WTC11 (cell line): ENCODE results near the gene TAF1D.

Source experiments
- CREB1 ChIP-seq: sonication (generic); formaldehyde crosslinking; IDR thresholded peaks from 2 replicates; pipeline ENCODE4 v1.8.0; 2023; ENCODE audit warnings: mild to moderate bottlenecking, missing genetic modification reagents
- ESRRA ChIP-seq: sonication (generic); formaldehyde crosslinking; IDR thresholded peaks from 2 replicates; pipeline ENCODE4 v1.8.1; 2022; ENCODE audit warnings: mild to moderate bottlenecking, missing genetic modification reagents, borderline replicate concordance
- NFYB ChIP-seq: sonication (generic); formaldehyde crosslinking; conservative IDR thresholded peaks from 2 replicates; pipeline ENCODE4 v1.8.0; 2022; ENCODE audit warnings: low read depth, missing genetic modification reagents
- TCF7 ChIP-seq: sonication (generic); formaldehyde crosslinking; IDR thresholded peaks from 2 replicates; pipeline ENCODE4 v1.8.0; 2022; ENCODE audit warnings: mild to moderate bottlenecking, low read depth, missing genetic modification reagents, moderate library complexity
- ZNF232 ChIP-seq: sonication (generic); formaldehyde crosslinking; IDR thresholded peaks from 2 replicates; pipeline ENCODE4 v1.8.0; 2022; ENCODE audit warnings: mild to moderate bottlenecking, missing genetic modification reagents
- ZNF263 ChIP-seq: sonication (generic); formaldehyde crosslinking; IDR thresholded peaks from 2 replicates; pipeline ENCODE4 v1.8.1; 2022; ENCODE audit warnings: low read depth, mild to moderate bottlenecking, moderate library complexity, missing genetic modification reagents
- TF ChIP-seq, protein P1 (sequence below): fragments of 200-600 bp; IDR thresholded peaks from 2 replicates; pipeline ENCODE4 v1.8.0; 2022; ENCODE audit warnings: antibody characterized with exemption
- TF ChIP-seq, protein P2 (sequence below): sonication (generic); formaldehyde crosslinking; IDR thresholded peaks from 2 replicates; pipeline ENCODE4 v1.8.0; 2023; ENCODE audit warnings: missing genetic modification reagents
- TF ChIP-seq, protein P3 (sequence below): sonication (generic); formaldehyde crosslinking; IDR thresholded peaks from 2 replicates; pipeline ENCODE4 v1.8.1; 2023; ENCODE audit warnings: mild to moderate bottlenecking, missing genetic modification reagents, moderate library complexity
- TF ChIP-seq, protein P4 (sequence below): sonication (generic); formaldehyde crosslinking; IDR thresholded peaks from 2 replicates; pipeline ENCODE4 v1.8.0; 2022; ENCODE audit warnings: mild to moderate bottlenecking, missing genetic modification reagents
- TF ChIP-seq, protein P5 (sequence below): sonication (generic); formaldehyde crosslinking; IDR thresholded peaks from 2 replicates; pipeline ENCODE4 v1.8.0; 2022; ENCODE audit warnings: mild to moderate bottlenecking, missing genetic modification reagents
- TF ChIP-seq, protein P6 (sequence below): fragments of 250-450 bp; sonication (Bioruptor Pico); IDR thresholded peaks from 2 replicates; pipeline ENCODE4 v2.1.2; 2022; ENCODE audit warnings: mild to moderate bottlenecking, moderate library complexity

DNA sequence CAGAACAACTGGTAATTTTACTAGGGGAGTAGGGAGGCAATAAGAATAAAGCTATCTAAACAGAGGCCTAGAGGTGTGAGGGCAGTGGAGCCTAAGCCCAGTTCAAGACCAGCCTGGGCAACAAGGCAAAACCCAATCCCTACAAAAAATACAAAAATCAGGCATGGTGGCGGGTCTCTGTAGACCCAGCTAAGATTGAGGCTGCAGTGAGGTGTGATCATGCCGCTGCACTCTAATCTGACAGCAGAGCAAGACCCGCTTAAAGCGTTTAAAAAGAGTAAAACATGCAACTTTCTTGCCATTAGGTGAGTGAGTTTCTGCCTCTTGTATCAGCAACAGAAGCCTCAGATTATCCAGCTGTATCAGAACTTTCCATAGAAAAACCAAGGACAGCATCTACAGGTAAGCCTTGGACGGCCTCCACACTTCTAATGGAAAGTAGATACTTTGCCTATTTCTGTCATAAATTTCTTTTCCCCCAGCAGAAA, 12.1 kb downstream of the TAF1D start:
- no peak for TF ChIP-seq ZNF232 (CRISPR knock-in tag)
- TF ChIP-seq, protein P1, sequence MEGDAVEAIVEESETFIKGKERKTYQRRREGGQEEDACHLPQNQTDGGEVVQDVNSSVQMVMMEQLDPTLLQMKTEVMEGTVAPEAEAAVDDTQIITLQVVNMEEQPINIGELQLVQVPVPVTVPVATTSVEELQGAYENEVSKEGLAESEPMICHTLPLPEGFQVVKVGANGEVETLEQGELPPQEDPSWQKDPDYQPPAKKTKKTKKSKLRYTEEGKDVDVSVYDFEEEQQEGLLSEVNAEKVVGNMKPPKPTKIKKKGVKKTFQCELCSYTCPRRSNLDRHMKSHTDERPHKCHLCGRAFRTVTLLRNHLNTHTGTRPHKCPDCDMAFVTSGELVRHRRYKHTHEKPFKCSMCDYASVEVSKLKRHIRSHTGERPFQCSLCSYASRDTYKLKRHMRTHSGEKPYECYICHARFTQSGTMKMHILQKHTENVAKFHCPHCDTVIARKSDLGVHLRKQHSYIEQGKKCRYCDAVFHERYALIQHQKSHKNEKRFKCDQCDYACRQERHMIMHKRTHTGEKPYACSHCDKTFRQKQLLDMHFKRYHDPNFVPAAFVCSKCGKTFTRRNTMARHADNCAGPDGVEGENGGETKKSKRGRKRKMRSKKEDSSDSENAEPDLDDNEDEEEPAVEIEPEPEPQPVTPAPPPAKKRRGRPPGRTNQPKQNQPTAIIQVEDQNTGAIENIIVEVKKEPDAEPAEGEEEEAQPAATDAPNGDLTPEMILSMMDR: no peak
- TF ChIP-seq, protein P2, sequence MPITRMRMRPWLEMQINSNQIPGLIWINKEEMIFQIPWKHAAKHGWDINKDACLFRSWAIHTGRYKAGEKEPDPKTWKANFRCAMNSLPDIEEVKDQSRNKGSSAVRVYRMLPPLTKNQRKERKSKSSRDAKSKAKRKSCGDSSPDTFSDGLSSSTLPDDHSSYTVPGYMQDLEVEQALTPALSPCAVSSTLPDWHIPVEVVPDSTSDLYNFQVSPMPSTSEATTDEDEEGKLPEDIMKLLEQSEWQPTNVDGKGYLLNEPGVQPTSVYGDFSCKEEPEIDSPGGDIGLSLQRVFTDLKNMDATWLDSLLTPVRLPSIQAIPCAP: no peak
- TF ChIP-seq, protein P3, sequence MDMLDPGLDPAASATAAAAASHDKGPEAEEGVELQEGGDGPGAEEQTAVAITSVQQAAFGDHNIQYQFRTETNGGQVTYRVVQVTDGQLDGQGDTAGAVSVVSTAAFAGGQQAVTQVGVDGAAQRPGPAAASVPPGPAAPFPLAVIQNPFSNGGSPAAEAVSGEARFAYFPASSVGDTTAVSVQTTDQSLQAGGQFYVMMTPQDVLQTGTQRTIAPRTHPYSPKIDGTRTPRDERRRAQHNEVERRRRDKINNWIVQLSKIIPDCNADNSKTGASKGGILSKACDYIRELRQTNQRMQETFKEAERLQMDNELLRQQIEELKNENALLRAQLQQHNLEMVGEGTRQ (CRISPR knock-in tag): no peak
- no peak for TF ChIP-seq ZNF263 (CRISPR knock-in tag)
- TF ChIP-seq, protein P4, sequence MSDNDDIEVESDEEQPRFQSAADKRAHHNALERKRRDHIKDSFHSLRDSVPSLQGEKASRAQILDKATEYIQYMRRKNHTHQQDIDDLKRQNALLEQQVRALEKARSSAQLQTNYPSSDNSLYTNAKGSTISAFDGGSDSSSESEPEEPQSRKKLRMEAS (CRISPR knock-in tag): no peak
- TF ChIP-seq, protein P5, sequence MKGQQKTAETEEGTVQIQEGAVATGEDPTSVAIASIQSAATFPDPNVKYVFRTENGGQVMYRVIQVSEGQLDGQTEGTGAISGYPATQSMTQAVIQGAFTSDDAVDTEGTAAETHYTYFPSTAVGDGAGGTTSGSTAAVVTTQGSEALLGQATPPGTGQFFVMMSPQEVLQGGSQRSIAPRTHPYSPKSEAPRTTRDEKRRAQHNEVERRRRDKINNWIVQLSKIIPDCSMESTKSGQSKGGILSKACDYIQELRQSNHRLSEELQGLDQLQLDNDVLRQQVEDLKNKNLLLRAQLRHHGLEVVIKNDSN (CRISPR knock-in tag): no peak
- TF ChIP-seq, protein P6, sequence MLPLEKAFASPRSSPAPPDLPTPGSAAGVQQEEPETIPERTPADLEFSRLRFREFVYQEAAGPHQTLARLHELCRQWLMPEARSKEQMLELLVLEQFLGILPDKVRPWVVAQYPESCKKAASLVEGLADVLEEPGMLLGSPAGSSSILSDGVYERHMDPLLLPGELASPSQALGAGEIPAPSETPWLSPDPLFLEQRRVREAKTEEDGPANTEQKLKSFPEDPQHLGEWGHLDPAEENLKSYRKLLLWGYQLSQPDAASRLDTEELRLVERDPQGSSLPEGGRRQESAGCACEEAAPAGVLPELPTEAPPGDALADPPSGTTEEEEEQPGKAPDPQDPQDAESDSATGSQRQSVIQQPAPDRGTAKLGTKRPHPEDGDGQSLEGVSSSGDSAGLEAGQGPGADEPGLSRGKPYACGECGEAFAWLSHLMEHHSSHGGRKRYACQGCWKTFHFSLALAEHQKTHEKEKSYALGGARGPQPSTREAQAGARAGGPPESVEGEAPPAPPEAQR: no peak
- TF ChIP-seq TCF7 (CRISPR knock-in tag): no peak
- no peak for TF ChIP-seq ESRRA (CRISPR knock-in tag)
- TF ChIP-seq CREB1 (CRISPR knock-in tag): no peak
- no peak for TF ChIP-seq NFYB (CRISPR knock-in tag)
